Upper lobe of left lung (tissue), 6 donors: ENCODE measurements around the gene PAK3. TPM values are rescaled to one million over a fixed set of nuclear protein-coding genes. Genes with fewer than 3 reads are reported as not detected.

Experiments used
- ATAC-seq, 2 donors: fragments of 200-7000 bp; cut with Tn5 transposase; one replicate each; pipeline ENCODE4 v1.9.1; 2022; ENCODE audit warnings: mild to moderate bottlenecking in 2 of 2, moderate library complexity in 2 of 2; ENCODE audit not compliant: low FRiP score in 2 of 2
- DNase-seq, 2 donors: peaks; one replicate each; pipeline ENCODE4 v3.0.0-alpha.2; 2019 to 2020
- H3K27ac ChIP-seq, 4 donors: fragments of 200-600 bp; sonication (generic); one replicate each; pipeline ENCODE4 v1.5.1; 2016 to 2019
- H3K27me3 ChIP-seq, 4 donors: fragments of 200-600 bp; sonication (generic); one replicate each; pipeline ENCODE4 v1.5.1; 2017 to 2019
- H3K36me3 ChIP-seq, 4 donors: fragments of 200-600 bp; sonication (generic); one replicate each; pipeline ENCODE4 v1.5.1; 2016 to 2019
- H3K4me1 ChIP-seq, 4 donors: fragments of 200-600 bp; sonication (generic); one replicate each; pipeline ENCODE4 v1.5.1; 2018 to 2019
- H3K4me3 ChIP-seq, 4 donors: fragments of 200-600 bp; sonication (generic); one replicate each; pipeline ENCODE4 v1.5.1; 2017 to 2019; ENCODE audit warnings: mild to moderate bottlenecking in 2 of 4, moderate library complexity in 1 of 4
- H3K9me3 ChIP-seq, 4 donors: fragments of 200-600 bp; sonication (generic); one replicate each; pipeline ENCODE4 v1.5.1; 2018 to 2019
- EP300 ChIP-seq, 4 donors: sonication (generic); formaldehyde crosslinking; IDR thresholded peaks; one replicate each; pipeline ENCODE4 v1.5.1; 2017; ENCODE audit warnings: antibody characterized with exemption in 4 of 4, control low read depth in 2 of 4
- POLR2A ChIP-seq, 4 donors: fragments of 450-650 bp; IDR thresholded peaks; one replicate each; pipeline ENCODE4 v1.5.1; 2016 to 2017; ENCODE audit warnings: antibody characterized with exemption in 4 of 4, mild to moderate bottlenecking in 2 of 4
- POLR2AphosphoS5 ChIP-seq, 2 donors: sonication (generic); formaldehyde crosslinking; IDR thresholded peaks; one replicate each; pipeline ENCODE4 v1.5.1; 2017; ENCODE audit warnings: antibody characterized with exemption in 2 of 2
- WGBS, 2 donors: methylation state at CpG; one replicate each; pipeline ENCODE4 v1.1.5; 2017 to 2018; 5-methylcytosine and 5-hydroxymethylcytosine counted together
- total RNA-seq, 6 donors: library from RNA; depleted of rRNA in 4 of 6; stranded (reverse); fragments of >200 nt in 4 of 6; gene quantifications; one replicate each; pipeline versions ENCODE4 v1.1.0 to v1.2.1, GENCODE V29; 2016 to 2021
- TF ChIP-seq, protein P1 (sequence below), 6 experiments: fragments of 450-650 bp in 4 of 6; fragments of 200-600 bp in 2 of 6; sonication (generic) in 2 of 6; IDR thresholded peaks; one replicate each; pipeline ENCODE4 v1.5.1; 2016 to 2019; ENCODE audit warnings: antibody characterized with exemption in 6 of 6
- donor health status: DM: no; HTN: no; CAD: no; lungs with moderate emphysema.
- donor health status: DM: no; HTN: yes; CAD: no; lungs with severe emphysema.

PAK3 gene
- total RNA-seq, 6 donors from 2014 or later, result 1.1 to 1.6 (median 1.3) TPM; not detected in 1

GRCh38 chrX:111086591-111087006, 9.4 kb upstream of the PAK3 start:
- DNase-seq, result no peak
- 36 to 44% methylated on average over 6 of the region's 6 CpGs for WGBS, 2 donors

DNA sequence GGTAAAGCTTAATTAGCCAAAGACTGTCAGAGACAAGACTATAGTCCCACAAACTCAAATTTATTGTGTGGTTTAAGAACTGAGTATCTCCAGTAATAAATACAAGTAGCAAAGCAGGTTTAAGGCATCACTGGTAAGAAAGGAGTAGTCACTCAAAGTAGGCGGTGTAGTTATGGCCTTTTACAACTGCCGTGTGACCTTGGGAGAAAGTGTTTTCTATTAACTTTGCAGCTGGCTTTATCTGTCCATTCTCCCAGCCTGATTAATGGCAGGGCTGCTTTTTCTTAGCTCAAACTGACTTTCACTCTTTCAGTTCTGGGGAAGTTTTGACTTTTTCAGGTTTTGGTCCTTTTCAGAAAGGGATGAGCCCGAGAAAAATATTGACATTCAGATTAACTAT, 7.4 kb upstream of the PAK3 start:
- 67 to 80% methylated on average over 3 of the region's 3 CpGs for WGBS, 2 donors
- Histone ChIP-seq H3K27ac (no peak overlapping the region), H3K36me3 (no peaks in the 10 kb centered on the region), H3K27me3 (no peaks in the 10 kb centered on the region), H3K9me3 (no peaks in the 10 kb centered on the region), H3K4me3 (no peak overlapping the region), H3K4me1 (no peaks in the 10 kb centered on the region)
- no peak for DNase-seq
- ATAC-seq, result no peak
- TF ChIP-seq, protein P1, sequence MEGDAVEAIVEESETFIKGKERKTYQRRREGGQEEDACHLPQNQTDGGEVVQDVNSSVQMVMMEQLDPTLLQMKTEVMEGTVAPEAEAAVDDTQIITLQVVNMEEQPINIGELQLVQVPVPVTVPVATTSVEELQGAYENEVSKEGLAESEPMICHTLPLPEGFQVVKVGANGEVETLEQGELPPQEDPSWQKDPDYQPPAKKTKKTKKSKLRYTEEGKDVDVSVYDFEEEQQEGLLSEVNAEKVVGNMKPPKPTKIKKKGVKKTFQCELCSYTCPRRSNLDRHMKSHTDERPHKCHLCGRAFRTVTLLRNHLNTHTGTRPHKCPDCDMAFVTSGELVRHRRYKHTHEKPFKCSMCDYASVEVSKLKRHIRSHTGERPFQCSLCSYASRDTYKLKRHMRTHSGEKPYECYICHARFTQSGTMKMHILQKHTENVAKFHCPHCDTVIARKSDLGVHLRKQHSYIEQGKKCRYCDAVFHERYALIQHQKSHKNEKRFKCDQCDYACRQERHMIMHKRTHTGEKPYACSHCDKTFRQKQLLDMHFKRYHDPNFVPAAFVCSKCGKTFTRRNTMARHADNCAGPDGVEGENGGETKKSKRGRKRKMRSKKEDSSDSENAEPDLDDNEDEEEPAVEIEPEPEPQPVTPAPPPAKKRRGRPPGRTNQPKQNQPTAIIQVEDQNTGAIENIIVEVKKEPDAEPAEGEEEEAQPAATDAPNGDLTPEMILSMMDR (IDR thresholded peaks at IDR 0.05), result no peak
- no peak for TF ChIP-seq POLR2AphosphoS5 (IDR thresholded peaks at IDR 0.05)
- TF ChIP-seq EP300 (IDR thresholded peaks at IDR 0.05), result no peak

More at GRCh38 chrX:111086591-111087006, 9.4 kb upstream of the PAK3 start:
- no peak for TF ChIP-seq EP300 (IDR thresholded peaks at IDR 0.05)
- TF ChIP-seq, protein P1 (IDR thresholded peaks at IDR 0.05), result no peak
- H3K27me3 ChIP-seq, result no peaks in the 10 kb centered on the region
- H3K4me3 ChIP-seq, result no peak overlapping the region
- ATAC-seq, result no peak
- H3K27ac ChIP-seq, result no peak overlapping the region
- no peaks in the 10 kb centered on the region for H3K4me1 ChIP-seq
- no peaks in the 10 kb centered on the region for H3K36me3 ChIP-seq
- H3K9me3 ChIP-seq, result no peaks in the 10 kb centered on the region

GRCh38 chrX:111090458-111090857, 5.5 kb upstream of the PAK3 start:
- 68 to 70% methylated on average over 4 of the region's 4 CpGs for WGBS, 2 donors
- no peaks in the 10 kb centered on the region for H3K27me3 ChIP-seq

DNA sequence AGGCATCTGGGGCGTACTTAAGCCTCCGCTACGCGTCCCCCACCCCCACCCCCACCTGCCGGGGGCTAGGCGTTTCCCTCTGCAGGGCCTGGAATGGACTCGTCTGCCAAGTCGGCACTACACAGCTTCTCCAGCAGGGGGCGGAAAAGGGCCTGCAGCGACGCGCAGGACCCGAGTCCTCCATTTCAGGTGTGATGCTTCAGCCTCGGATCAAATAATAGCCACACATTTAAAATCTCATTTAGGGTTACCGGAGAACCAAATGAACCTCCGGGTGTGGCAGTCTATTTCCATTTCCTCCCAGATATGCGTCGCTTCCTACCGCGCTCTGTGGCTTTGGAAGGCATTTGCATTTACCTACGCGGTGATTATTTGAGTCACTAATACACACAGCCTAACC, 2.9 kb downstream of the PAK3 start:
- Histone ChIP-seq H3K4me3 (no peak overlapping the region), H3K9me3 (no peaks in the 10 kb centered on the region), H3K4me1 (peaks cover 0 to 17% (median 0%) of the 10 kb centered on the region in 4 donors), H3K27ac (no peak overlapping the region), H3K36me3 (no peaks in the 10 kb centered on the region), H3K27me3 (peaks cover 0 to 5% (median 0%) of the 10 kb centered on the region in 4 donors)
- no peak for ATAC-seq
- WGBS, 2 donors, result 21% methylated on average over 18 of the region's 22 CpGs; no CpG with 5 or more reads in 1 of the 2 donors
- peak; percentile 33 to 39 for DNase-seq
- TF ChIP-seq, protein P1 (IDR thresholded peaks at IDR 0.05), result peak; percentile 43 to 69 (median 56)
- TF ChIP-seq POLR2A (IDR thresholded peaks at IDR 0.05), result no peak
- TF ChIP-seq EP300 (IDR thresholded peaks at IDR 0.05), result no peak

More at GRCh38 chrX:111090458-111090857, 5.5 kb upstream of the PAK3 start:
- DNase-seq (no peak), ATAC-seq (no peak)
- no peak overlapping the region for H3K4me3 ChIP-seq
- no peak overlapping the region for H3K27ac ChIP-seq
- no peak for TF ChIP-seq POLR2AphosphoS5 (IDR thresholded peaks at IDR 0.05)
- TF ChIP-seq, protein P1 (IDR thresholded peaks at IDR 0.05), result no peak
- TF ChIP-seq EP300 (IDR thresholded peaks at IDR 0.05), result no peak
- no peak for TF ChIP-seq POLR2A (IDR thresholded peaks at IDR 0.05)
- H3K36me3 ChIP-seq, result no peaks in the 10 kb centered on the region
- no peaks in the 10 kb centered on the region for H3K4me1 ChIP-seq
- H3K9me3 ChIP-seq, result no peaks in the 10 kb centered on the region

GRCh38 chrX:111100191-111100590, 4.2 kb downstream of the PAK3 start:
- TF ChIP-seq EP300 (IDR thresholded peaks at IDR 0.05) (no peak), POLR2A (IDR thresholded peaks at IDR 0.05) (no peak), POLR2AphosphoS5 (IDR thresholded peaks at IDR 0.05) (no peak)
- TF ChIP-seq, protein P1 (IDR thresholded peaks at IDR 0.05), result peak in 3 of 6 experiments; percentile 16 to 29 (median 25)
- peaks cover 0 to 5% (median 0%) of the 10 kb centered on the region in 4 donors for H3K27me3 ChIP-seq
- WGBS, 2 donors, result 13 to 39% methylated on average over 2 to 5 of the region's 5 CpGs
- no peak overlapping the region for H3K4me3 ChIP-seq
- H3K27ac ChIP-seq, result no peak overlapping the region
- no peaks in the 10 kb centered on the region for H3K36me3 ChIP-seq
- DNase-seq, result no peak
- no peaks in the 10 kb centered on the region for H3K9me3 ChIP-seq
- peaks cover 0 to 17% (median 0%) of the 10 kb centered on the region in 4 donors for H3K4me1 ChIP-seq
- peak in 1 of 2 donors; percentile 43 for ATAC-seq
